Central memory CD8-positive, alpha-beta T cell (primary cell): ENCODE results near the gene CPLX4.
A peak's percentile ranks its signal among the peaks of the same experiment; 100 is the strongest.

Source experiments
- ATAC-seq: fragments of 150-1000 bp; cut with Tn5 transposase; replicated peaks from 2 replicates; pipeline ENCODE4 v1.10.0; 2022; ENCODE audit warnings: mild to moderate bottlenecking, moderate FRiP score, moderate number of reproducible peaks; ENCODE audit not compliant: poor library complexity, severe bottlenecking; ENCODE audit errors: extremely low read depth
- DNase-seq, 2 donors: peaks; one replicate each; pipeline ENCODE4 v3.0.0; 2021; ENCODE audit warnings: low spot score in 2 of 2
- H3K27ac Mint-ChIP-seq: one replicate; pipeline ENCODE4 v1.8.0; 2022; ENCODE audit warnings: low read depth, mild to moderate bottlenecking, moderate library complexity, mixed read lengths
- H3K27me3 Mint-ChIP-seq: one replicate; pipeline ENCODE4 v1.8.0; 2022; ENCODE audit warnings: mixed read lengths
- H3K36me3 Mint-ChIP-seq: one replicate; pipeline ENCODE4 v1.8.0; 2022; ENCODE audit warnings: mild to moderate bottlenecking, moderate library complexity, mixed read lengths; ENCODE audit not compliant: insufficient read depth
- H3K4me1 Mint-ChIP-seq: one replicate; pipeline ENCODE4 v1.8.0; 2022; ENCODE audit warnings: mixed read lengths
- H3K4me3 Mint-ChIP-seq: one replicate; pipeline ENCODE4 v1.8.0; 2022; ENCODE audit warnings: mild to moderate bottlenecking, moderate library complexity, mixed read lengths
- H3K9me3 Mint-ChIP-seq: one replicate; pipeline ENCODE4 v1.8.0; 2022; ENCODE audit warnings: mixed read lengths

Gene CPLX4

GRCh38 chr18:59273759-59274532 lies 44.5 kb downstream of the CPLX4 start:
- no peak overlapping the region for H3K27ac Mint-ChIP-seq
- DNase-seq = no peak
- H3K36me3 Mint-ChIP-seq = peaks cover 2% of the 10 kb centered on the region
- ATAC-seq = no peak
- H3K4me1 Mint-ChIP-seq = peaks cover 11% of the 10 kb centered on the region
- H3K4me3 Mint-ChIP-seq = peak overlapping the region; percentile 45
- H3K27me3 Mint-ChIP-seq = peaks cover 92% of the 10 kb centered on the region
- H3K9me3 Mint-ChIP-seq = no peaks in the 10 kb centered on the region

DNA sequence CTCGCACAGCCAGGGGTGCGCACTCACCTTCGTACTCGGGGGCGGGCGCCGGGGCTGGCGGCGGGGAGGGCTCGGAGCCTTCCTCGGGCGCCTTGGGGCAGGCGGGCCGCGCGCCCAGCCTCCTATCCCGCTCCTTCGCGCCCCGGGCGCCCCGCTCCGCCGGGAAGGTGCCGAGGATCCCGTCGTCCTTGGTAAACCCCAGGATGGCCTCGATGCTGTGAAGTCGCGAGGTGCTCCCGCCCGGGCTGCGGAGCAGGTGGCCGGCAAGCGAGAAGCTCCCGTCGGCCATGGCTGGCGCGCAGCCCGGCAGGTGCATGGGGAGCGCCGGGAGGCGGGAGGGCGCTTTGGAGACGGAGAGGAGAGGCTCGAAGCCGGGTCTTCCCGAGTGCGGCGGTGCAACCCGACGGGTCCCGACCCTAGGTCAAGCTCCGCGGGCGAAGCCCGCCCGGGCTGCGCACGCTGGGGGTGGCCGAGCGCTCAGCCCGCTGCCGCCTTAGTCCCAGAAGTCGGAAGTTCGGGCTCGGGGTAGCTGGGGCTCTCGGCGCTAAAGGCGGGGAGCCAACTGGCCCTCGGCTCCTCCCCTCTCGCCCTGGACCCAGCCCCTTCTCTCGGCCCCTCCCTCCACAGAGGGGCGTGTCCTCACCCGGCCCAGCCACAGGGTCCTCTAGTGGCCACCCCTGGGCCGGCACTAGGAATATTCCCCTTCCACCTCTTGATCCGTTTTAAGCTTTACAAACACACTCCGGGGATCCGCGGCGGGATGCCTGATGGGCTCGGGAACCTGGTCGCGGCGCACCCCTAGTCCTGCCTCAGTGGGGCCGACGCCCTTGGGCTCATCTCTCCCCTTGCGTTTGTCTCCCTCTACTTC lies 45.3 kb downstream of the CPLX4 start, which contains the start of gene RAX:
RAX (minus strand) TSS at position 564 of the 868 bp plus-strand sequence; CDS start at position 316, 248 bp downstream.
- Mint-ChIP-seq H3K9me3 (no peaks in the 10 kb centered on the region), H3K4me1 (peaks cover 18% of the 10 kb centered on the region), H3K27ac (no peak within 1 kb of the TSS), H3K27me3 (peaks cover 92% of the 10 kb centered on the region), H3K4me3 (peak within 1 kb of the TSS; percentile 45), H3K36me3 (peaks cover 2% of the 10 kb centered on the region)
- no peak for ATAC-seq
- no peak for DNase-seq

DNA sequence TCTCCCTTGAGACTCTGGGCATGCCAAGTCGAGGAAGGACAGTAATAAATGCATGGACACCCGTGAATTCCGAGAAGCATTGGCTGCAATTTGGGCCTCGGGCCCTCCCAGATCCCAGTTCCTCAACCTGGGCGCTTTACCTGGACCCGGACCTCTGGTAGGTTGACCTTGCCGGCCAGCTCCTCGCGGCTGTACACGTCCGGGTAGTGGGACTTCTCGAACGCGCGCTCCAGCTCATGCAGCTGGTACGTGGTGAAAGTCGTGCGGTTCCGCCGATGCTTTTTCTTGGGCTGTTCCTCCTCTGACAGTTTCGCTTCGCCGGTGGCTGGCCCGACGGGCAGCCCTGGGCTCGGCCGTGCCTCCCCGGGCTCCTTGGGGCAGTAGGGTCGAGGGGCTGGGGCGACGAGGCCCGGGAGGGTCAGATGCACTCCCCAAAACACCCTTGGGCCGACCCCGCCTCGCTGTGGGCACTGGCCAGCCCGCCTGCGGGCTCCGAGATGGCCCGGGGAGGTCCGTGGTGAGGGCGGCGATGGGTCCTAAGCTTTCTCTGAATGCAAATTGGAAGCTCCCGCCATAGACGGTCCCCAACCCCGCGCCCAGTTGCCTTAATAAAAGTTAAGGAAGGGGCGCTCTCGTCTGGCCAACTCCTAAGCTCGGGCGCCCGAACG lies 46.1 kb downstream of the CPLX4 start:
- Mint-ChIP-seq H3K27ac (no peak overlapping the region), H3K9me3 (no peaks in the 10 kb centered on the region), H3K27me3 (peaks cover 92% of the 10 kb centered on the region), H3K4me3 (no peak overlapping the region), H3K36me3 (peaks cover 2% of the 10 kb centered on the region), H3K4me1 (peaks cover 19% of the 10 kb centered on the region)
- no peak for ATAC-seq
- no peak for DNase-seq

DNA sequence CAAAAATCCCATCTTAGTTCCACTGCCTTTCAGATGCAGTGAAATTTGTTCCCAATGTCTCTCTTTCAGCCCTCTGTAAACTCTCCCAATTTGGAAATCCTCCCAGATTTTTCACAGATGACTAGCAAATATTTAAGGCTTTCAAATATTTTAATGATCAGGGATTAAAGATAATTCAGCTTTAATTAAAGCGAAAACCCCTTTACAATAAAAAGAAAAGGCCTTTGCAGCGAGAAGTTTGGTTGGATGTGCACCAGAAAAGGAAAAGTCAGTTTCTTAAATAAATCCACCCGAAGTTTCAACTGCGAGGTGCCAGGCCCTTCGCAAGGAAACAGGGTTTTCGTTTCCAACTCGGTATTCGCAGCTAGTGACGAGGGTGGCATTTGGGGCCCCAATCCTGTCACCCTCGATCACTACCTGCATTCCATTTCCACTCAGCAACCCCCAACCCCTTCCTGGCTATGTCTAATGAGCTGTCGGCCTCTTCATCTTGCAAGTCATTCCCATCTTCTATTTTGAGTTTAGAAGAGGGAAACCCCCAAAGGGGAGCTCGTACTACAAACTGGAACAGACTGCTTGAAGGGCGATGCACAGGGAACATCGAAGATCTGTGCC lies 46.7 kb downstream of the CPLX4 start:
- no peak for DNase-seq
- H3K27me3 Mint-ChIP-seq = peaks cover 92% of the 10 kb centered on the region
- ATAC-seq = no peak
- H3K9me3 Mint-ChIP-seq = no peaks in the 10 kb centered on the region
- no peak overlapping the region for H3K4me3 Mint-ChIP-seq
- H3K4me1 Mint-ChIP-seq = peaks cover 19% of the 10 kb centered on the region
- H3K36me3 Mint-ChIP-seq = peaks cover 2% of the 10 kb centered on the region
- no peak overlapping the region for H3K27ac Mint-ChIP-seq

DNA sequence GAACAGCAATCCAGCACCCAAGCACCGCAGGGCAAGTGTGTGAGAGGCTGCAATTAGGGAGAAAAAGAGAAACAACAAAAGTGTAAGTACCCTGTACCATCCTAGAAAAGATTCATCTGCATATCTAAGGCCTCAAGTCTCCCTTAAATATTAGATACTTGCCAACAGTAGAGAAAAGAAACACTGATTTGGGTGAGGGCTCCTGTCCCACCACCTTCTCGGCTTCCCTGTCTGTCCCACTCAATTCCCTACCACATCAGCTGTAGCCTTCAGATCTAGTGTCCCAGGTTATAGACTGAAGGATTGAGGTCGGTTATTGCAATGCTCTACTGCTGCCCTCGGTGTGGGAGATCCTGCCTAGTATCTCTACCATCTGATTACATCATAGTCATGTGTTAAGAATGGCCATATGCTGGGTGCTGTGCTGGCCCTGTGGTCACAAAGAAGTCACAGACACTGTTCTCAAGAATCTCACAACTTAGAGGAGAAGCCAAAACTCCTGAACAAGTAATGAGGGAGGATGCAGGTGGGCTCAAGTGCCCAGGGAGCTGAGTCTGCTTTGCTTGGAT lies 47.7 kb downstream of the CPLX4 start:
- no peak for DNase-seq
- H3K27me3 Mint-ChIP-seq = peaks cover 92% of the 10 kb centered on the region
- H3K9me3 Mint-ChIP-seq = no peaks in the 10 kb centered on the region
- no peak for ATAC-seq
- peaks cover 29% of the 10 kb centered on the region for H3K4me1 Mint-ChIP-seq
- H3K4me3 Mint-ChIP-seq = no peak overlapping the region
- peaks cover 2% of the 10 kb centered on the region for H3K36me3 Mint-ChIP-seq
- H3K27ac Mint-ChIP-seq = no peak overlapping the region

DNA sequence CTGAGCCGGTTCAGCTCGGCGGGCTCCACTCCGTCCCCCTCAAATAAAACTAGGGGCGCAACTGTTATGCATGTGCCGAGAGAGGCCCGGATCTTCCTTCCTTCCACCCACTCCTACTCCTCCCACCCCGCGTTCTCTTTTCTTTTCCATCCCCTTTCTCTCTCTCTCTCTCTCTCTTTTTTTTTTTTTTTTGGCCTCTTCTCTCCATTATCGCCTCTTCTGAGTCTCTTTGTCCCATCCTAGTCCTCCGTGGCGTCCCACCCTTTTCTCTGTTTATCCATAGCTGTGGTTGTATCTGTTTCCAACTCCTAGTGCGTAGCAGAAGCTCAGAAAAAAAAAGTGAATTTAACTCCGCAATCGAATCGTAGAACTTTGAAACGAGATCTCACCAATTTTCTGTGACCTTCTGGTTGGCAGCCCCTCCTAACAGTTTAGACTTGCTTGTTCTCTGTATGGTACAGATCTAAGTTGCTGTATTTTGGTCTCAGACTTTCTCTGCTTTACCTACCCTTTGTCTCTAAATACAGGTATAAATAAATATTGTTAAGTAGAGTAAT lies 48.8 kb downstream of the CPLX4 start:
- Mint-ChIP-seq H3K9me3 (no peaks in the 10 kb centered on the region), H3K4me1 (peaks cover 31% of the 10 kb centered on the region), H3K36me3 (peaks cover 2% of the 10 kb centered on the region), H3K4me3 (peak overlapping the region; percentile 67), H3K27ac (no peak overlapping the region), H3K27me3 (peaks cover 87% of the 10 kb centered on the region)
- no peak for DNase-seq
- no peak for ATAC-seq

GRCh38 chr18:59268721-59269562 lies 49.5 kb downstream of the CPLX4 start:
- H3K36me3 Mint-ChIP-seq = peaks cover under 1% of the 10 kb centered on the region
- H3K27me3 Mint-ChIP-seq = peaks cover 86% of the 10 kb centered on the region
- H3K4me1 Mint-ChIP-seq = peaks cover 29% of the 10 kb centered on the region
- H3K9me3 Mint-ChIP-seq = no peaks in the 10 kb centered on the region
- ATAC-seq (no peak), DNase-seq (no peak)
- H3K27ac Mint-ChIP-seq = no peak overlapping the region
- H3K4me3 Mint-ChIP-seq = peak overlapping the region; percentile 67

DNA sequence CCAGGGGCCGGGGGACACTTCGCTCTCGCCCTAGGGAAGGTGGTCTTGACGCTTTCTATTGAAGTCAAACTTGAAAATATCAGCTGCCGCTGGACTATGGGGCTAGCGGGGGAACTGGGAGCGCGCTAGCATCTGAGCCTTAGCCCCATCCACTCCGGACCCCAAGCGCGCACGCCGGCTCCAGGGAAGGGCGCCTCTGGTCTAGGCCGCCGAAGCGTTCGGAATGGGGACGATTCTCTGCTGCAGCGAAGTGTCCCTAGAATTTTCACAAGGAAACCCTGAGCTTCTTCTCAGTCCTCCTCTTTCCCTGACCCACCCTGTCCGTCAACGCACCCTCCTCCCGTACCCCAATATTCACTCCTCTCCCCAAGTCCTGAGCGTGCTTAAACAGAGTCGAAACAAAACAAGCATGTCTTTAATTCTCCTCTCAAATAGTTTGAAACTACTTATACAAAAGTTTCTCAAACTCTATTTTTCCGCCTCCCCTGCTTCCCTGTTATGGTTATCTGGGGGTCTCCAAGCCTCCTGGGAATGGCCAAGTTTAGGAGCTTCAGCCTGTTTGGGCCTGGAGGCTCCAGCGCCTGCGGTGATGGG lies 50.2 kb downstream of the CPLX4 start:
- Mint-ChIP-seq H3K36me3 (no peaks in the 10 kb centered on the region), H3K4me3 (peak overlapping the region; percentile 56), H3K9me3 (no peaks in the 10 kb centered on the region), H3K4me1 (peaks cover 27% of the 10 kb centered on the region), H3K27me3 (peaks cover 86% of the 10 kb centered on the region), H3K27ac (no peak overlapping the region)
- no peak for DNase-seq
- ATAC-seq = no peak

GRCh38 chr18:59267503-59268126 lies 50.8 kb downstream of the CPLX4 start:
- ATAC-seq (no peak), DNase-seq (no peak)
- H3K36me3 Mint-ChIP-seq = no peaks in the 10 kb centered on the region
- peak overlapping the region; percentile 18 for H3K4me3 Mint-ChIP-seq
- H3K9me3 Mint-ChIP-seq = no peaks in the 10 kb centered on the region
- no peak overlapping the region for H3K27ac Mint-ChIP-seq
- peaks cover 91% of the 10 kb centered on the region for H3K27me3 Mint-ChIP-seq
- peaks cover 27% of the 10 kb centered on the region for H3K4me1 Mint-ChIP-seq

GRCh38 chr18:59266886-59267502 lies 51.5 kb downstream of the CPLX4 start:
- Mint-ChIP-seq H3K4me1 (peaks cover 27% of the 10 kb centered on the region), H3K4me3 (peak overlapping the region; percentile 18), H3K27ac (no peak overlapping the region), H3K36me3 (no peaks in the 10 kb centered on the region), H3K9me3 (no peaks in the 10 kb centered on the region), H3K27me3 (peaks cover 92% of the 10 kb centered on the region)
- ATAC-seq (no peak), DNase-seq (no peak)
